GM12878 (cell line): ENCODE results near the gene ACTN3. TPM values are rescaled to one million over a fixed set of nuclear protein-coding genes. Genes with fewer than 3 reads are reported as not detected.

Source experiments
- BCL11A ChIP-seq: IDR thresholded peaks from 2 replicates; pipeline ENCODE4 v1.6.1; 2011; ENCODE audit warnings: low read depth, low read length
- CBX5 ChIP-seq: sonication (generic); IDR thresholded peaks from 2 replicates; pipeline ENCODE4 v1.6.1; 2016; ENCODE audit warnings: low read depth, moderate library complexity, mild to moderate bottlenecking, inconsistent platforms
- CREB1 ChIP-seq: IDR thresholded peaks from 2 replicates; pipeline ENCODE4 v1.6.1; 2012; ENCODE audit warnings: low read depth, mild to moderate bottlenecking, inconsistent platforms
- ELK1 ChIP-seq: IDR thresholded peaks from 2 replicates; pipeline ENCODE4 v1.6.1; 2012; ENCODE audit warnings: low read depth, low read length, improper control_type of control experiment
- IKZF1 ChIP-seq: fragments of 450-650 bp; conservative IDR thresholded peaks from 2 replicates; pipeline ENCODE4 v1.6.1; 2017; ENCODE audit warnings: antibody characterized with exemption, mild to moderate bottlenecking
- MEF2B ChIP-seq: fragments of 450-650 bp; IDR thresholded peaks from 2 replicates; pipeline ENCODE4 v1.6.1; 2018; ENCODE audit warnings: mild to moderate bottlenecking, moderate library complexity; ENCODE audit not compliant: partially characterized antibody, poor library complexity, severe bottlenecking
- MXI1 ChIP-seq: fragments of 150-350 bp; IDR thresholded peaks from 2 replicates; pipeline ENCODE4 v1.6.1; 2011; ENCODE audit warnings: low read depth, mild to moderate bottlenecking, inconsistent platforms, low read length, improper control_type of control experiment
- RELB ChIP-seq: fragments of 450-650 bp; IDR thresholded peaks from 2 replicates; pipeline ENCODE4 v1.6.1; 2017; ENCODE audit warnings: low read depth, mild to moderate bottlenecking, moderate library complexity
- SMAD1 ChIP-seq: fragments of 450-650 bp; IDR thresholded peaks from 2 replicates; pipeline ENCODE4 v1.6.1; 2018; ENCODE audit warnings: mild to moderate bottlenecking, low read depth; ENCODE audit not compliant: partially characterized antibody
- SMARCA5 ChIP-seq: fragments of 450-650 bp; IDR thresholded peaks from 2 replicates; pipeline ENCODE4 v1.6.1; 2017; ENCODE audit warnings: mild to moderate bottlenecking
- SRF ChIP-seq, 2 experiments: IDR thresholded peaks; 2 replicates each; pipeline ENCODE4 v1.6.1; 2011; ENCODE audit warnings: low read depth in 2 of 2, low read length in 2 of 2, mild to moderate bottlenecking in 1 of 2, moderate library complexity in 1 of 2
- YBX1 ChIP-seq: fragments of 450-650 bp; IDR thresholded peaks from 2 replicates; pipeline ENCODE4 v1.6.1; 2016; ENCODE audit warnings: antibody characterized with exemption
- YY1 ChIP-seq: IDR thresholded peaks from 2 replicates; pipeline ENCODE4 v1.6.1; 2011; ENCODE audit warnings: low read depth, mild to moderate bottlenecking, low read length
- ZBTB11 ChIP-seq: fragments of 450-650 bp; formaldehyde crosslinking; IDR thresholded peaks from 2 replicates; pipeline ENCODE4 v1.5.0; 2022; ENCODE audit warnings: mild to moderate bottlenecking, missing genetic modification characterization
- ZBTB33 ChIP-seq: fragments of 450-650 bp; IDR thresholded peaks from 2 replicates; pipeline ENCODE4 v1.6.1; 2017; ENCODE audit warnings: mild to moderate bottlenecking
- ZNF207 ChIP-seq: fragments of 450-650 bp; IDR thresholded peaks from 2 replicates; pipeline ENCODE4 v1.6.1; 2014; ENCODE audit warnings: antibody characterized with exemption, mild to moderate bottlenecking, borderline replicate concordance
- ZNF622 ChIP-seq: fragments of 450-650 bp; IDR thresholded peaks from 2 replicates; pipeline ENCODE4 v1.6.1; 2017; ENCODE audit warnings: mild to moderate bottlenecking, inconsistent platforms
- ZNF687 ChIP-seq: fragments of 450-650 bp; IDR thresholded peaks from 2 replicates; pipeline ENCODE4 v1.6.1; 2017; ENCODE audit warnings: mild to moderate bottlenecking, moderate library complexity
- ZZZ3 ChIP-seq: IDR thresholded peaks from 2 replicates; pipeline ENCODE4 v1.6.1; 2011; ENCODE audit warnings: low read depth; ENCODE audit not compliant: control insufficient read depth, insufficient read length
- polyA plus RNA-seq, 11 experiments: library from polyadenylated mRNA; depleted of rRNA in 4 of 11; unstranded in 6 of 11; stranded (reverse) in 5 of 11; fragments of >200 nt; fragmentation: Nextera tagmentation in 4 of 11; fragmentation: Illumina TruSeq in 1 of 11; extraction: Ambion mirVana in 4 of 11; extraction: Trizol in 1 of 11; gene quantifications; 1 replicate in 1 of 11; 2 replicates in 10 of 11; pipeline versions ENCODE4 v1.2.1 to v1.2.3, GENCODE V29; 2011 to 2016; ENCODE audit warnings: inconsistent platforms in 2 of 11, missing spikeins in 2 of 11, low read depth in 1 of 11
- total RNA-seq, 4 experiments: library from RNA; depleted of rRNA in 3 of 4; stranded (reverse); fragments of >200 nt in 3 of 4; fragmentation: Illumina TruSeq in 1 of 4; extraction: Trizol in 1 of 4; gene quantifications; 2 replicates each; pipeline versions ENCODE4 v1.2.1 to v1.2.3, GENCODE V29; 2013 to 2021

The ACTN3 gene
- total and polyA plus RNA-seq, 10 of the 15 experiments (the other 5 are each of a cell fraction or from before 2014, with no cell fraction given): 0.06 to 0.67 (median 0.17) TPM; not detected in 3

- TF ChIP-seq CREB1 (0 out of 2 replicates have a peak, but pooled peaks have one; percentile 3), RELB (peak; percentile 54; the same call in 1 of the 2 replicates), ZNF687 (no peak), ZBTB33 (no peak), YY1 (no peak), ZBTB11 (CRISPR knock-in tag) (no peak), ZZZ3 (no peak), BCL11A (no peak), ZNF622 (no peak), IKZF1 (no peak), SRF (IDR thresholded peaks at IDR 0.05; ENCODE audit: low read depth in 2 of 2, low read length in 2 of 2) (no peak), MXI1 (no peak), MEF2B (peak; percentile 28), SMARCA5 (0 out of 2 replicates have a peak, but pooled peaks have one; percentile 12), CBX5 (no peak), YBX1 (no peak), ELK1 (no peak), SMAD1 (peak; percentile 48), ZNF207 (no peak)
Observed at GRCh38 chr11:66593303-66593635, 46.6 kb downstream of the ACTN3 start (continued).
